Esophagus muscularis mucosa (tissue), 4 donors: ENCODE data around the gene NUF2.

Source experiments
- EP300 ChIP-seq: sonication (generic); formaldehyde crosslinking; IDR thresholded peaks from one replicate; pipeline ENCODE4 v1.6.1; 2017; ENCODE audit warnings: antibody characterized with exemption
- POLR2A ChIP-seq: fragments of 450-650 bp; IDR thresholded peaks from one replicate; pipeline ENCODE4 v1.6.1; 2017; ENCODE audit warnings: antibody characterized with exemption, moderate library complexity, mild to moderate bottlenecking, low read depth
- TF ChIP-seq, protein P1 (sequence below), 3 experiments: fragments of 200-600 bp in 2 of 3; fragments of 450-650 bp in 1 of 3; sonication (generic) in 2 of 3; IDR thresholded peaks; one replicate each; pipeline ENCODE4 v1.5.1; 2017 to 2019; ENCODE audit warnings: antibody characterized with exemption in 3 of 3, mild to moderate bottlenecking in 2 of 3, moderate library complexity in 1 of 3

DNA sequence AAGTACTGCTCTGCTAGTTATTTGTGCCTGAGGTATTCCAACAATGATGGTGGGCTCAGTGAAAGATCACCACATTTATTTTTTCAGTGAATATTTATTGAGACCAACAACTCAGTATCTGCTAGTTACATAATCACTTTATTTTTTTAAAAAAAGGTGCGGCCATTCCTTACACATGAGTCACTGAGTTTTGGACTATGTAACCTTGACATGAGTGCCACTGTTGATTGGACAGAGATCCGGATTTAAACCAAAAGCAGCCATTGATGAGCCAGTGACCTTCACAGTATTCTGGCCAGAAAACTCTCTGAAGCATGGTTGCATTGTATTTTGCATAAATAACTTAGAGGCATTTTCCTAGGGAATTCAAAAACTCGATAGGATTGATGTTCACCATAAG, 79.5 kb downstream of the NUF2 start:
- TF ChIP-seq, protein P1, sequence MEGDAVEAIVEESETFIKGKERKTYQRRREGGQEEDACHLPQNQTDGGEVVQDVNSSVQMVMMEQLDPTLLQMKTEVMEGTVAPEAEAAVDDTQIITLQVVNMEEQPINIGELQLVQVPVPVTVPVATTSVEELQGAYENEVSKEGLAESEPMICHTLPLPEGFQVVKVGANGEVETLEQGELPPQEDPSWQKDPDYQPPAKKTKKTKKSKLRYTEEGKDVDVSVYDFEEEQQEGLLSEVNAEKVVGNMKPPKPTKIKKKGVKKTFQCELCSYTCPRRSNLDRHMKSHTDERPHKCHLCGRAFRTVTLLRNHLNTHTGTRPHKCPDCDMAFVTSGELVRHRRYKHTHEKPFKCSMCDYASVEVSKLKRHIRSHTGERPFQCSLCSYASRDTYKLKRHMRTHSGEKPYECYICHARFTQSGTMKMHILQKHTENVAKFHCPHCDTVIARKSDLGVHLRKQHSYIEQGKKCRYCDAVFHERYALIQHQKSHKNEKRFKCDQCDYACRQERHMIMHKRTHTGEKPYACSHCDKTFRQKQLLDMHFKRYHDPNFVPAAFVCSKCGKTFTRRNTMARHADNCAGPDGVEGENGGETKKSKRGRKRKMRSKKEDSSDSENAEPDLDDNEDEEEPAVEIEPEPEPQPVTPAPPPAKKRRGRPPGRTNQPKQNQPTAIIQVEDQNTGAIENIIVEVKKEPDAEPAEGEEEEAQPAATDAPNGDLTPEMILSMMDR (IDR thresholded peaks at IDR 0.05): no peak
- no peak for TF ChIP-seq POLR2A
- no peak for TF ChIP-seq EP300
